ENCODE results near the gene FAM210B.

- TF ChIP-seq CTCF (IDR thresholded peaks at IDR 0.05): no peak
- no peak for TF ChIP-seq POLR2A (IDR thresholded peaks at IDR 0.05)
- no peak for TF ChIP-seq POLR2AphosphoS5 (IDR thresholded peaks at IDR 0.05)
These were observed 17.6 kb downstream of the FAM210B start for GRCh38 chr20:56376331-56376730.
